Heart left ventricle (tissue), 13 donors: Measurements from ENCODE around the gene FOXG1.

Experiments
- POLR2A ChIP-seq, 2 donors: fragments of 450-650 bp; IDR thresholded peaks; one replicate each; pipeline ENCODE4 v1.6.1; 2017; ENCODE audit warnings: antibody characterized with exemption in 2 of 2, mild to moderate bottlenecking in 2 of 2, moderate library complexity in 2 of 2
- TF ChIP-seq, protein P1 (sequence below), 12 donors: fragments of 200-600 bp; sonication (generic) in 4 of 12; IDR thresholded peaks; one replicate each; pipeline versions ENCODE4 v1.5.0 to v1.8.0; 2018 to 2022; ENCODE audit warnings: antibody characterized with exemption in 12 of 12, mild to moderate bottlenecking in 5 of 12
- donor health status: ischemic (EF 13 %, LVEDD 7.1; RV severe dilation, severe dysfunction).
- donor health status: DM: no; HTN: yes; CAD: no.
- donor health status: DM: no; HTN: no; CAD: no.
- donor health status: ischemic (EF 25% LVEDD 6.9; RV normal size, moderate dysfunction).
- donor health status: ischemic (EF 25% LVEDD 5.7; RV mildly dilated, moderate dysfunction).
- donor health status: ischemic (EF 35%, LVEDD 5.7; RV mildly dilated, moderate dysfunction).
- donor health status: nonischemic (EF 11% LVEDD 7.7; RV severe dilation, severe dysfunction).
- donor health status: DM: yes; HTN: yes; CAD: no.
- donor health status: PGD.
- donor health status: ischemic (EF 29% LVEDD 5.4; RV normal size, mild dysfunction).
- donor health status: nonischemic (EF 23%, LVEDD 6.1; RV moderate dilation, normal function).

DNA sequence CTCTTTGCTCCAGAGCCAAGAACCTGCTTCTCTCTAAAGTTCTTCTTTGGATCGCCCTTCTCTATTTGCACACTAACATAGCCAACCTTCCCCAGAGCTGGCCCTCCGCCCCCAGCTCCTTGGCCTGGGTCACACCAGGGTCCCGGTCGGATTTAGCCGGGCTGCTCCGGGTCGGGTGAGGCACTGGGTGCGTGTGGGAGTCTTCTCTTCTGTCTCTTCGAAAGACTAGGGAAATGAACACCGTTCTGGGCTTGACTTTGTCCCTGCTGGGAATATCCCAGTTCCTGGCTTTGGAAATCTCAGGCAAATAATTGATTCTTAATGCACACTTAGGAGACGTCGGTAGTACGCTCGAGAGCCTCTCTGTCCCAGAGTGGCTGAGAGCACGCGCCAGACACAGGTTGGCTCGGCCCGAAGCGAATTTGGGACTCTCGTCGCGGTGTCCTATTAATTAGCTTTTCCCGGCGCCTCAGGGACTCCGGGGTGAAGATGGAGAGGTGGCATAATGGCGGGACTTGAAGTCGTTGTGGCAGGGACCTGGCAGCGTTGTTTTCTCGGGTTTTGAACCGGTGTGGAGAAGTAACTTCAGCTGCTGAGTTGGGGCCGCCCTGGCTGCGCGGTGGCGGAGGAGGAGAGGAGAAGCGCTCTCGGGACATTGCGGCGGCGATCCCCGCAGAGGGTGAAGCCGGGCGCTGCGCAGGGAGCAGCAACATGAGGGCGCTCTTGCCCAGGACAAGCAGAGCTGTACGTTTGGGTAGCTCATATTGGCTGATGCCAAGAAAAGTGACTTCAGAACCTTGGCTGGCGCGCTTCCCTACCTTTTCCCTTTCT, 7.5 kb downstream of the FOXG1 start:
- TF ChIP-seq, protein P1, sequence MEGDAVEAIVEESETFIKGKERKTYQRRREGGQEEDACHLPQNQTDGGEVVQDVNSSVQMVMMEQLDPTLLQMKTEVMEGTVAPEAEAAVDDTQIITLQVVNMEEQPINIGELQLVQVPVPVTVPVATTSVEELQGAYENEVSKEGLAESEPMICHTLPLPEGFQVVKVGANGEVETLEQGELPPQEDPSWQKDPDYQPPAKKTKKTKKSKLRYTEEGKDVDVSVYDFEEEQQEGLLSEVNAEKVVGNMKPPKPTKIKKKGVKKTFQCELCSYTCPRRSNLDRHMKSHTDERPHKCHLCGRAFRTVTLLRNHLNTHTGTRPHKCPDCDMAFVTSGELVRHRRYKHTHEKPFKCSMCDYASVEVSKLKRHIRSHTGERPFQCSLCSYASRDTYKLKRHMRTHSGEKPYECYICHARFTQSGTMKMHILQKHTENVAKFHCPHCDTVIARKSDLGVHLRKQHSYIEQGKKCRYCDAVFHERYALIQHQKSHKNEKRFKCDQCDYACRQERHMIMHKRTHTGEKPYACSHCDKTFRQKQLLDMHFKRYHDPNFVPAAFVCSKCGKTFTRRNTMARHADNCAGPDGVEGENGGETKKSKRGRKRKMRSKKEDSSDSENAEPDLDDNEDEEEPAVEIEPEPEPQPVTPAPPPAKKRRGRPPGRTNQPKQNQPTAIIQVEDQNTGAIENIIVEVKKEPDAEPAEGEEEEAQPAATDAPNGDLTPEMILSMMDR (IDR thresholded peaks at IDR 0.05) = no peak
- TF ChIP-seq POLR2A (IDR thresholded peaks at IDR 0.05) = no peak
